ENCODE results near the gene MYH7.
"Not testable (repeated sequence)": the region's sequence is repeated elsewhere in the genome, so short reads cannot be mapped to it uniquely, and the experiment has no call there.

Gene MYH7

GRCh38 chr14:23387916-23388882, 47.3 kb downstream of the MYH7 start:
- Histone ChIP-seq H3K4me1 (no peaks in the 10 kb centered on the region), H3K9me3 (replicated peaks in 1 of 11) (no peaks in the 10 kb centered on the region), H4K20me1 (no peaks in the 10 kb centered on the region), H3K4me2 (no peak overlapping the region), H3K36me3 (no peaks in the 10 kb centered on the region), H3K4me3 (no peak overlapping the region), H3K27me3 (0 out of 22 replicates have a peak, but pooled peaks cover 0 to 6% (median 0%) of the 10 kb centered on the region in 11 experiments), H3K27ac (no peak overlapping the region), H3K9ac (no peak overlapping the region)
- TF ChIP-seq Cebpa-rat (IDR thresholded peaks at IDR 0.05) = no peak

GRCh38 chr14:23386999-23387398, 48.5 kb downstream of the MYH7 start:
- Histone ChIP-seq H3K4me2 (no peak overlapping the region), H3K27ac (no peak overlapping the region), H3K4me3 (no peak overlapping the region), H3K27me3 (peaks cover 0 to 7% (median 0%) of the 10 kb centered on the region in 11 experiments; a peak in 4 of 22 replicates), H3K36me3 (no peaks in the 10 kb centered on the region), H3K9ac (no peak overlapping the region), H3K4me1 (peaks cover 0 to 9% (median 8%) of the 10 kb centered on the region in 10 experiments; a peak in 15 of 20 replicates), H4K20me1 (peaks cover 0 to 2% (median 0%) of the 10 kb centered on the region in 11 experiments; a peak in 1 of 22 replicates), H3K9me3 (replicated peaks in 1 of 11) (no peaks in the 10 kb centered on the region)
- no peak for TF ChIP-seq Cebpa-rat (IDR thresholded peaks at IDR 0.05)

GRCh38 chr14:23386266-23386657, 49.2 kb downstream of the MYH7 start:
- H3K9me3 ChIP-seq (replicated peaks in 1 of 11); H3K27ac ChIP-seq; H4K20me1 ChIP-seq; H3K9ac ChIP-seq; H3K4me2 ChIP-seq; H3K27me3 ChIP-seq; H3K4me3 ChIP-seq; H3K36me3 ChIP-seq: not testable (repeated sequence)
- H3K4me1 ChIP-seq = peaks cover 0 to 17% (median 16%) of the 10 kb centered on the region in 10 experiments; a peak in 16 of 20 replicates

- Histone ChIP-seq H3K27me3 (peaks cover 0 to 12% (median 0%) of the 10 kb centered on the region in 11 experiments; a peak in 5 of 22 replicates), H3K9ac (no peak overlapping the region), H3K9me3 (replicated peaks in 1 of 11) (no peaks in the 10 kb centered on the region), H3K36me3 (no peaks in the 10 kb centered on the region), H3K4me2 (no peak overlapping the region), H3K4me3 (no peak overlapping the region), H4K20me1 (peaks cover 0 to 6% (median 0%) of the 10 kb centered on the region in 11 experiments; a peak in 2 of 22 replicates), H3K27ac (no peak overlapping the region), H3K4me1 (peaks cover 0 to 21% (median 18%) of the 10 kb centered on the region in 10 experiments; a peak in 16 of 20 replicates)
- no peak for TF ChIP-seq Cebpa-rat (IDR thresholded peaks at IDR 0.05)
These were observed 49.7 kb downstream of the MYH7 start for GRCh38 chr14:23385642-23386265.

DNA sequence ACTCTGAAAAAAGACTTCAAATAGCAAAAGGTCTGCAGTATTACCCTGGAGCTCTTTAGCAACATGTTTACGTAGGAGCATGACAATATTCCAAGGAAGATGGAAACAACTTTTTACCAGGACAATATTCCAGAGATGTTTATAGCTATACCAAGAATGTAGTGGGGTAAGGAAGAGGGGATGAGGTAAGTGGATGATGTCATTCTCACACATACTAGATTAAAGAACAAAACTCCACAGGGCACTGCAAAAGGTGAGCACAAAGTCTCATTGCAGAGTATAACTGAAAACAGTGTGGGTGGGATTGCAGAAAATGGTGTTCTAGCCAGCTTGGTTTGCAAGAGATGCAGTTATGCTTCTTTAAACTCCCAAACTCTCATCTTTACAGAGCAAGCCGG, 50.2 kb downstream of the MYH7 start:
- Histone ChIP-seq H3K4me1 (peaks cover 0 to 22% (median 18%) of the 10 kb centered on the region in 10 experiments; a peak in 16 of 20 replicates), H4K20me1 (peaks cover 0 to 6% (median 0%) of the 10 kb centered on the region in 11 experiments; a peak in 3 of 22 replicates), H3K9ac (no peak overlapping the region), H3K4me2 (no peak overlapping the region), H3K9me3 (replicated peaks in 1 of 11) (no peaks in the 10 kb centered on the region), H3K4me3 (no peak overlapping the region), H3K27ac (no peak overlapping the region), H3K36me3 (no peaks in the 10 kb centered on the region), H3K27me3 (peaks cover 0 to 12% (median 0%) of the 10 kb centered on the region in 11 experiments; a peak in 5 of 22 replicates)
- no peak for TF ChIP-seq Cebpa-rat (IDR thresholded peaks at IDR 0.05)

- Histone ChIP-seq H3K27me3 (peaks cover 0 to 12% (median 0%) of the 10 kb centered on the region in 11 experiments; a peak in 5 of 22 replicates), H3K9me3 (replicated peaks in 1 of 11) (no peaks in the 10 kb centered on the region), H3K4me3 (no peak overlapping the region), H3K36me3 (no peaks in the 10 kb centered on the region), H4K20me1 (peaks cover 0 to 6% (median 0%) of the 10 kb centered on the region in 11 experiments; a peak in 3 of 22 replicates), H3K4me1 (peaks cover 0 to 28% (median 18%) of the 10 kb centered on the region in 10 experiments; a peak in 16 of 20 replicates), H3K9ac (no peak overlapping the region), H3K27ac (no peak overlapping the region), H3K4me2 (no peak overlapping the region)
- no peak for TF ChIP-seq Cebpa-rat (IDR thresholded peaks at IDR 0.05)
These were observed 50.9 kb downstream of the MYH7 start for GRCh38 chr14:23384364-23385080.

- H3K4me1 ChIP-seq = peaks cover 0 to 43% (median 25%) of the 10 kb centered on the region in 10 experiments; a peak in 16 of 20 replicates
- peaks cover 0 to 6% (median 0%) of the 10 kb centered on the region in 11 experiments; a peak in 3 of 22 replicates for H4K20me1 ChIP-seq
- no peak overlapping the region for H3K27ac ChIP-seq
- no peaks in the 10 kb centered on the region for H3K9me3 ChIP-seq (replicated peaks in 1 of 11)
- no peak overlapping the region for H3K4me3 ChIP-seq
- TF ChIP-seq Cebpa-rat (IDR thresholded peaks at IDR 0.05) = no peak
- no peak overlapping the region for H3K9ac ChIP-seq
- no peaks in the 10 kb centered on the region for H3K36me3 ChIP-seq
- peak overlapping the region in 8 of 11 experiments; percentile 62 to 77 (median 69); a peak in 15 of 22 replicates for H3K4me2 ChIP-seq
- peaks cover 0 to 12% (median 0%) of the 10 kb centered on the region in 11 experiments; a peak in 5 of 22 replicates for H3K27me3 ChIP-seq
These were observed 52.6 kb downstream of the MYH7 start for GRCh38 chr14:23382731-23383440.

- peaks cover 0 to 12% (median 0%) of the 10 kb centered on the region in 11 experiments; a peak in 5 of 22 replicates for H3K27me3 ChIP-seq
- peaks cover 0 to 6% (median 0%) of the 10 kb centered on the region in 11 experiments; a peak in 3 of 22 replicates for H4K20me1 ChIP-seq
- no peaks in the 10 kb centered on the region for H3K9me3 ChIP-seq (replicated peaks in 1 of 11)
- no peak overlapping the region for H3K27ac ChIP-seq
- H3K4me3 ChIP-seq = no peak overlapping the region
- no peak overlapping the region for H3K9ac ChIP-seq
- peak overlapping the region in 9 of 11 experiments; percentile 35 to 77 (median 66); a peak in 17 of 22 replicates for H3K4me2 ChIP-seq
- no peak for TF ChIP-seq Cebpa-rat (IDR thresholded peaks at IDR 0.05)
- peaks cover 1 to 49% (median 31%) of the 10 kb centered on the region in 10 experiments; a peak in 18 of 20 replicates for H3K4me1 ChIP-seq
- no peaks in the 10 kb centered on the region for H3K36me3 ChIP-seq
These were observed 53.2 kb downstream of the MYH7 start for GRCh38 chr14:23382276-23382675.
